HG03196 (cell line): ENCODE results near the gene NSUN6.

ENCODE experiments used
- ATAC-seq: cut with Tn5 transposase; IDR thresholded peaks from one replicate; pipeline ENCODE4 v1.9.1; 2021; ENCODE audit not compliant: unreplicated experiment

The NSUN6 gene

DNA sequence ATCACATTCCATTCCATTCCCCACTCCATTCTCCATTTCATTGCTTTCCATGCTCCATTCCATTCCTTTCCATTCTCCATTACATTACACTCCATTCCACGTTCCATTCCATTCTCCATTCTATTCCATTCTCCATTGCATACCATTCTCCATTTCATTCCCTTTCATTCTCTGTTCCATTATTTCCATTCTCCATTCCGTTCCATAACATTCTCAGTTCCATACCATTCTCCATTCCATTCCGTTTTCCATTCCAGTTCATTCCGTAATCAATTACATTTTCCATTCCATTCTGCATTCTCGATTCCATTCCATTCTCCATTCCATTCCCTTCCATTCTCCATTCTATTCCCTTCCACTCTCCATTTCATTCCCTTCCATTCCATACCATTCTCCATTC, 86.4 kb downstream of the NSUN6 start:
- ATAC-seq, result no peak

DNA sequence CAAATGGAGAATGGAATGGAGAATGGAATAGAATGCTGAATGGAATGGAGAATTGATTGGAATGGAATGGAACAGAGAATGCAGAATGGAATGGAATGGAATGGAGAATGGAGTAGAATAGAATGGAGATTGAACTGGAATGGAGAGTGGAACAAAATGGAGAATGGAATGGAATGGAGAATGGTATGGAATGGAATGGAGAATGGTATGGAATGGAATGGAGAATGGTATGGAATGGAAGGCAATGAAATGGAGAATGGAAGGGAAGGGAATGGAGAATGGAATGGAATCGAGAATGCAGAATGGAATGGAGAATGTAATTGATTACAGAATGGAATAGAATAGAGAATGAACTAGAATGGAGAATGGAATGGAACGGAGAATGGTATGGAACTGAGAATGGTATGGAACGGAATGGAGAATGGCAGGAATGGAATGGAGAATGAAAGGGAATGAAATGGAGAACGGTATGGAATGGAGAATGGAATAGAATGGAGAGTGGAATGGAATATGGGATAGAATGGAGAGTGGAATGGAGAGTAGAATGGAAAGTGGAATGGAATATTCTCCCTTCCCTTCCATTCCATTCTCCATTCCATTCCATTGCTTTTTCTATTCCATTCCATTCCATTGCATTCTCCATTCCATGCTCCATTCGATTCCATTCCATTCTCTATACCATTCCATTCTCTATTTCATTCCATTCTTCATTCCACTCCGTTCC, 88.2 kb downstream of the NSUN6 start:
- ATAC-seq, result no peak

DNA sequence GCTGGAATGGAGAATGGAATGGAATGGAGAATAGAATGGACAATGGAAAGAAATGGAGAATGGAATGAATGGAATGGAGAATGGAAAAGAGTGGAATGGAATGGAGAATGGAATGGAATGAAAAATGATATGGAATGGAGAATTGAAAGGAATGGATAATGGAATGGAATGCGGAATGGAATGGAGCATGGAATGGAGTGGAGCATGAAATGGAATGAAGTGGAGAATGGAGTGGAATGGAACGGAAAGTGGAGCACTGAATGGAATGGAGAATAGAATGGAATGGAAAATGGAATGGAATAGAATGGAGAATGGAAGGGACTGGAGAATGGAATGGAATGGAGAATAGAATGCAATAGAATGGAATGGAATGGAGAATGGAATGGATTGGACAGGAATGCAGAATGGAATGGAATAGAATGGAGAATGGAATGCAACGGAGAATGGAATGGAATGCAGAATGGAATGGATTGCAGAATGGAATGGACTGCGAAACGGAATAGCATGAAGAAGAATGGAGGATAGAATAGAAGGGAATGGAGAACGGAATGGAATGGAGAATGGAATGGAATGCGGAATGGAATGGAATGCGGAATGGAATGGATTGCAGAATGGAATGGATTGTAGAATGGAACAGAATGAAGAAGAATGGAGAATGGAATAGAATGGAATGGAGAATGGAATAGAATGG, 89.4 kb downstream of the NSUN6 start:
- ATAC-seq, result no peak

DNA sequence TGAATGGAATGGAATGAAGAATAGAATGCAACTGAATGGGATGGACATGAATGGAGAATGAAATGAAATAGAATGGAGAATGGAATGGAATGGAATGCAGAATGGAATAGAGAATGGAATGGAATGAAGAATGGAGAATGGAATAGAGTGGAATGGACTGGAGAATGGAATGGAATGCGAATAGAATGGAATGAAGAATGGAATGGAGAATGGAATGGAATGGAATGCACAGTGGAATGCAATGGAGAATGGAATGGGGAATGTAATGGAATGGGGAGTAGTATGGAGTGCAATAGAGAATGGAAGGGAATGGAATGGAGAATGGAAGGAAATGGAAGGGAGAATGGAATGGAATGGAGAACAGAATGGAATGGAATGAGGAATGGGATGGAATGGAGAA, 93.4 kb downstream of the NSUN6 start:
- ATAC-seq, result no peak

DNA sequence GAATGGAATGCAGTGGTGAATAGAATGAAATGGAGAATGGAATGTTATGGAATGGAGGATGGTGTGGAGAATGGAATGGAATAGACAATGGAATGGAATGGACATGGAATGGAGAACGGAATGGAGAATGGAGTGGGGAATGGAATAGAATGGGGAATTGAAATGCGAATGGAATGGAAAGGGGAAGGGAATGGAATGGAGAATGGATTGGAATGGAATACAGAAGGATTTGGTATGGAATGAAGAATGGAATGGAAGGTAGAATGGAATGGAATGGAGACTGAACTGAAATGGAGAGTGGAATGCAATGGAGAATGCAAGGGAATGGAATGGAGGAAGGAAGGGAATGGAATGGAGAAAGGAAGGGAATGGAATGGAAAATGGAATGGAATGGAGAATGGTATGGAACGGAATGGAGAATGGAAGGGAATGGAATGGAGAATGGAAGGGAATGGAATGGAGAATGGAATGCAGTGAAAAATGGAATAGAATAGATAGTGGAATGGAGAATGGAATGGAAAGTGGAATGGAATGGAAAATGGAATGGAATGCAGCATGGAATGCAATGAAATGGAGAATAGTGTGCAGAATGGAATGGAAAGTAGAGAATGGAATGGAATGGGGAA, 94.8 kb downstream of the NSUN6 start:
- ATAC-seq, result no peak

DNA sequence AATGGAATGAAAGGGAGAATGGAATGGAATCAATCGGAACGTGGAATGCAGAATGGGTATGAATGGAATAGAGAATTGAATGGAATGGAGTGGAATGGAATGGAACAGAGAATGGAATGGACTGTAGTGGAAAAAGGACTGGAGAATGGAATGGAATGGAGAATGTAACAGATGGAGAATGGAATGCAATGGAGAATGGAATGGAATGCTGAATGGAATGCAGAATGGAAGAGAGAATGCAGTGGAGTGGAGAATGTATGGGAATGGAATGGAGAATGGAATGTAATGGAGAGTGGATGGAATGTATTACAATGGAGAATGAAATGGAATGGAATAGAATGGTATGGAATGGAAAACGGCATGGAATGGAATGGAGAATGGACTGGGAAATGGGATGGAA, 96.9 kb downstream of the NSUN6 start:
- no peak for ATAC-seq

DNA sequence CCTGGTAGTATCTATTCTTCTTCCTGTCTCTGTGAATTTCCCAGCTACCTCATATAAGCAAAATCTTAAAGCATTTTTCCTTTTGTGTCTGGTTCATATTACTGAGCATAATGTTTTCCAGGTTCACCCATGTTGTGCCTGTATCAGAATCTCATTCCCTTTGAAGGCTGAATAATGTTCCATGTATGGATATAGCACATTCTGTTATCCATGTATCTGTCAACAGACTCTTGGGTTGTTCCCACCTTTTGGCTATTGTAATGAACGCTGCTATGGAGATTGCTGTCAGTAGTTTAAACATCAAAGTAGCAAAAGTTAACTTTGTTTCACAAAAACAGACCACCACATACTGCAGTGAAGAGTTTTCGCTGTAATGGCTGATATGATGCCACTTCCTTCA, 99.9 kb downstream of the NSUN6 start:
- no peak for ATAC-seq

DNA sequence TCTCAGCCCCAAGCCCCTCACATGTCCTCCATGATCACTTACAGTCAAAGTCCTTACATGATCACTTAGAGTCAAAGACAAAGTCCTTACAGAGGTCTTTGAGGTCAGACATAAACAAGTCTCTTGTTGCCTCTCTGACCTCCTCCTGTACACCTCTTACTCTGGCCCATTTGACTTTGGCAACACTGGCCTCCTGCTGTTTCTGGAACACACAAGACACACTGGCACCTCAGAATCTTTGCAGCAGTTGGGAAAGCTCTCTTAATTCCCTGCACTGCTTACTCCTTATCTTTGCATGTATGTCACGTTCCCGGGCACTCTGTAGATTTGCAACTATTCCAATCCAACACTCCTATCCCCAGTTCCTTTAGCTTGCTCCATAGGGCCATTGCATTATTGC, 102.3 kb downstream of the NSUN6 start:
- ATAC-seq, result no peak

DNA sequence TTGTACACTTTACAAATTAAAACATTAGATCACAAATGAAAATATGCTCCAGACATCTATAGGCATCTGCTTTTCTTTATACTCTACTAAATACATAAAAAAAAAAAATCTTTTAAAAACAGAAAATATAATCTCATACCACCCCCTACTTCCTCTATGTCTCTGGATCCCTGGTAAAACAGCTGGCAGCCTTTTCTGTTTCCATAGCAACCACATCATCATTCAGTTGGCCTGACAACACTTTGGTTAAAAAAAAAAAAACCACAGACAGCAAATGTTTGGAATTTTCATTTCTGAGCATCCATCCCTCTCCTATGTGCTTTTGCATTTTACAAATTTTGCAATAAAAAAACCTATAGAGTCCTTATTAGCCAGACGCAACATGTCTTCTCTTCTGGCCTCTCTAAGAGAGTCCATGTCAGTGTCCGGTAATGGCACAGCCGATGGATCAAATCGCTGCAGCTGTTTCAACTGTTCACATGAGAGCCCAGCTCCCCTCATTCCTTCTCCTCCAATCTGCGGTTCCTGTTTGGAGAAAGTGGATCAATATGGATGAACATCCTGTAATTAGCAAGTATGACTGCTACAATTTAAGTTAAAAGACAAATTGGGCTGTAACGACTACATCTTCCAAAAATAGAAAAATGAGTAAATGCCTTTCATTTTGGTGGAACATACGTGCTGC, 105.6 kb downstream of the NSUN6 start:
- no peak for ATAC-seq

DNA sequence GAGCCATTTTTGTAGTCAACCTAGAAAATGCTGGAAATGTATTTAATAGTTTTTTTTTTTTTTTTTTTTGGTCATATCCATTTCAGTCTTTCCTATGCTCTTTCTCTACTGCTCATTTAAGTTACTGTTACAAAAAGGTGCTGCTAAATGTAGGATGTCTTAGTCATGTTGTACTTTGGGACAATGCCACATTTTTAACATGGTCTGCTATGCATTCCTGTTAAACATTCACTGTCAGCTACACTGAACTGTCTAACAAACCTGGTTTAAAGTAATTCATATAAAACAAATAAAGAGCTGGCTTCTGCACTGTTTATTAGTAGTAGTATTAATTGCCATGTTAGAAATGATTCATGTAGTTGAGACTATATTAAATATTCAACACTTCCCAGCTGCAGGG, 108.6 kb downstream of the NSUN6 start:
- no peak for ATAC-seq

DNA sequence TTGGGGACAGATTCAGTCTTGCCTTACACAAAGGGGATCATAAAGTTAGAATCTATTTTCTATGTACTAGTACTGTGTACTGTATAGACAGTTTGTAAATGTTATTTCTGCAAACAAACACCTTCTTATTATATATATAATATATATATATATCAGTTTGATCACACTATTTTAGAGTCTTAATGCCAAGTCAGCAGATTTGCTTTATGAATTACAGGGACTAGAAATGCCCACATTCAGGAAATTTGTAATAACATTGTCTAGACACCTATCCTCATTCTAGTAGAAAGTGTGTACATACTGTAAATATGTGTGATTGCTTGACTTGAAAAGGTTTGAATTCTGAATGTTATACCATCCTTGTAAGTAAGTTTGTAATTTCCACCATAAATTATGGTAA, 111.2 kb downstream of the NSUN6 start:
- ATAC-seq, result no peak

DNA sequence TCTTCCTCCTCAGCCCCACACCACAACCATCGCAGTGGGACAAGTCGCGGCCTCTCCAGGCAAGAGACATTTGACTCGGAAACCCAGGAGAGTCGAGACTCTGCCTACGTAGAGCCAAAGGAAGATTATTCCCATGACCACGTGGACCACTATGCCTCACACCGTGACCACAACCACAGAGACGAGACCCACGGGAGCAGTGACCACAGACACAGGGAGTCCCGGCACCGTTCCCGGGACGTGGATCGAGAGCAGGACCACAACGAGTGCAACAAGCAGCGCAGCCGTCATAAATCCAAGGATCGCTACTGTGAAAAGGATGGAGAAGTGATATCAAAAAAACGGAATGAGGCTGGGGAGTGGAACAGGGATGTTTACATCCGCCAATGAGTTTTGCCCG, 112.1 kb downstream of the NSUN6 start:
- ATAC-seq, result no peak

DNA sequence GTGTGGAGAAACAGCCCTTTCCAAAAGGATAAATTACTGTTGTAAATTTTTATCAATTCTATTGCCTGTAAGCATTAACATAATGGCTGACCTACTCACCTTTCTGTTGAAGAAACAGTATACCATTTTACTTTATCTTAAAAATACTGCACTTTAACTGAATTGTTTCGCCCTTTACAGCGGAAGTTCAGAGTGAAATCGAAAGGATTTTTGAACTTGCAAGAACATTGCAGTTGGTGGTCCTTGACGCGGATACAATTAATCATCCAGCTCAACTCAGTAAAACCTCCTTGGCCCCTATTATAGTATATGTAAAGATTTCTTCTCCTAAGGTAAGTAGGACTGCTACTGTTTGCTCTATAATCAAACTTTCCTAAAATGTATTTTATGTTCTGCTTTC, 117.5 kb downstream of the NSUN6 start:
- no peak for ATAC-seq

DNA sequence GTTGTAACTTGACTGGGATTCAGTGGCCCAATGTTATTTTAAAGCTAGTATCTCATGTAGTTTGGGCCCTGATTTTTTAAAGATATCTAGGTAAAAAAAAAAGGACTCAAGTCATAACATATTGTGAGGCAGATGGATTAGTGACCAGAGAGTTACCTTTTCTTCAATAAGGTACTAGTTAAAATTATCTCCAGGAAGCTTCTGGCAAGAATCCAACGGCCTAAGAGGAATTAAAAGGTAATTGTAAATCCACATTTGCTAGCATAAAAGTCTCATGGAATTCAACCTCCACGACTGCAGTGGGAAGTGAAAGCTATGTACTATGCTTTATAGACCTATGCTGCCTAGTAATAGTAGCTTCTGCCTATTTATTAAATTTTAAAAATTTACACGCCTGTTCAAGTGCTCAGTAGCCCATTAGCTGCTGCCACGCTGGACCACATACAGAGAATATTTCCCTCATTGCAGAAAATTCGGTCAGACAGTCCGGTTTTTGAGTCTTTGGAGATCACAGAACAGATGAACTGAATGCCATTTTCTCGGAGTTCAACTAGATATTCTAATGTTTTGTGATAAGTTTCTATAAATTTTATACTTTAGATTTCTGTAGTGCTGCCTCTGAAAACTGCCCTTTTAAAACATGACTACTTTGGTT, 118.4 kb downstream of the NSUN6 start:
- ATAC-seq, result no peak

DNA sequence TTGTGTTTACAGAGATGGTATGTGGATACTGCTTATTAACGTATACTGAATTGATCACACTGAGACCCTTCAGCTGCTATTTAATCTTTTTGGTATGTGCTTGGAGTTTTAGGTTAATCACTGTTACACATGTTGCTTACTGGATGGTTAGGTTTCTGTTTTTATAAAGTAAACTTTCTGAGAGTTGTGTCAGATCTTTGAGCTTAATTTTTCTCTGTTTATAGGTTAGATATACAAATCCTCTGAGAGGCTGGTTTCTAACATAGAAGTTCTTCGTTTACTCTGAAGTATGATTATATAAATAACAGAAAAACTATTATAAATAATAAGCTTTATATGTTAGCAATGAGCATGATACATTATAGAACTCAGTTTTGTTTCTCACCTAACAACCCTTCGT, 123.1 kb downstream of the NSUN6 start:
- no peak for ATAC-seq

DNA sequence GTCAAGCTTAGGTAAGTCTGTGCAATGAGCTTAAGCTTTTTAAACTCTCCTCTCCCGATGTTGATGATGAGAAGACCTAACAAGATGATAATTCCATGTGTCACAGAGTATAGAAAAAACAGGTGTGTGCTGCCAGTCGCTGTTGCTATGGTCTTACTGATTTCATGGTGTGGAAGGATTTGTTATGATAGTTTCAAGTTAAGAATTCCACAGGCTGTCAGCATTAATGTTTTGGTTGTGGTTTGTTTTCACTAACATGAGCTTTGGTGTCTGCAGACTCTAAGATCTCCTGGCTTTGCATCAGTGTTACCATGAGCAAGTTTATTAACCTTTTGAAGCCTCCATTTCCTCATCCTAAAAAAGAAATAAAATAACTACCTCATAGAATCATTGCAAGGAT, 123.7 kb downstream of the NSUN6 start:
- no peak for ATAC-seq

DNA sequence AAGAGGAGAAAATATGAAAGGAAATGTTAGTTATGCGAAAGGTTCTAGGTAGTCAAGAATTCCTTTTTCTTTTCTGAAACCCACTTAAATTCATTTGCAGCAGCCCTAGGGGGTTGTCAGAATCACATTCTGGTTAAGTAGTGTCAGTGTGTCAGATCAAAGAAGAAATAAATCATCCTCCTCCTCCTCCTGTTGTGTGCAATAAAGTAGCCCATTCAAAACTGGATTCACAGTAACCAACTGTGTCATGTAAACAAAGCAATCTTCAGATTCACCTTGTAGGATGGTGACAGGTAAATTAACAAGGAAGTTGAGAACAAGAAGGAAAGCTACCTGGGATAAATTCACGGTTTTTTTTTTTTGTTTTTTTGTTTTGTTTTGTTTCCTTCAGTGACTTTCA, 127.5 kb downstream of the NSUN6 start:
- no peak for ATAC-seq

DNA sequence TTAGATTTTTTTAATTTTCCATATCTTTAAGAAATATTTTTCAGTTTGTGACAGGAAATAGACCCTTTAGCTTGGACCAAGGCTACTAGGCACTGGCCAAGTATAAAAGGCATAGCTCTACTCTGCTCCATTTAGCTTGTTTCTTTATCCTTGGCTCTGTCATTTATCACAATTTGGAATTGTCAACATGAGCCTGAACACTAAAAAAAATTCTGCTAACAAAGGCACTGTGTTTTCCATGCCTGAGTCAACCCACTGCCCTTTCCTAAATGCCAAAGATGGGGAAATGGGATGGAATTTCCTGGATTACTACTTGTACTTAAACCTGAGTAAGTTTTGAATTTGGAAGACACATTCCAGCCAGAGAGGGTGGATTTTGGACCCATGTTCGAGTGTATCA, 128.4 kb downstream of the NSUN6 start:
- no peak for ATAC-seq

DNA sequence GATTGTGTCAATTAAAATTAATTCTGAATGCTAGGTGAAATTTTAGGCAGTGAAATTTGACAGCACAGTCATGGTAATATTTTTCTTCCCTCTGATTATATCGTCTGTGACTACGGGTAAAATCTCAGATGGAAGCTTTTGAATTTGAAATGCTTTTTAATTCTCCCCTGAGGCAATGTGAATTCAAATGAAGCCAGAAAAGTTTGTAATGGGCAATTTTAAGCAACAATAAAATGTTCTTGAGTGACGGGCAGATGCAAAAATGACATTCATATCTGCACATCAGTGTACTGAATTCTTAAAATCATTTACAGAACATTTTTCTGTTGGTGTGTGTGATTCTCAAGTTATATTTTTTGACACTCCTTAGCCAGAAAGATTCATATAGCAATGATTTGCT, 134.5 kb downstream of the NSUN6 start:
- ATAC-seq, result no peak

DNA sequence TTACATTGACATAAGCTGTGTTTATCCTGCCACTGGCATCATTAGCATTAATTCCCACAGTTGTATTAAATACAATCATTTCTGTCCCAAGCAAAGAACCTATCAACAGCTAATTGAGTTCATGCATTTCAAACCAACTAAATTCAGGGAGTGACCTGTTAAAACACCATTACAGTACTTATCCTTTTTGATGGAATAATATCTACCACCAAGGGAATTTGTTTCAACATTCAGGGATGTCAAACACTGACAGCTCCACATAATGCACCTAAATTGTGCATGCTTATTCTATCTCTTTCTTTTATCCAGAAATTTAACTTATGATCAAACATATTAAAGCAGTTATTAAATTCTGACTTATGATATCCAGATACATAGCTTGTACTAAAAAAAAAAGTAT, 136.8 kb downstream of the NSUN6 start:
- no peak for ATAC-seq

DNA sequence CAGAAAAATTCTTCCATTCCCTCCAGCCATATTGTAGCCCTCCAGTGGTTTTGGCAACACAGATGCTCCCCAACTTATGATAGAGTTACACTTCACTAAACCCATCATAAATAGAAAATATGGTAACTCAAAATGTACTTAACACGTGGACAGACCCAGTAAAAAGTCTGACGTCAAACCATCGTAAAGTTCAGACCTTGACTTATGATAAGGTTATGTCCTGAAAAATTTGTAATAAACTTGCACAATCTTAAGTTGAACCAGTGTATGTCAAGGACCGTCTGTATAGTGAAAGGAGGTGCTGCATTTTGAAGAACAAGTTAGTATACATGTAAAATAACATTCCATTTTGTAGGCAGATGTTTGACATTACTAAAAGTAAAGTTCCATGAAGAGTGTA, 142.8 kb downstream of the NSUN6 start:
- ATAC-seq, result no peak
